K562 (cell line): ENCODE measurements around the gene SMIM41. TPM values are rescaled to one million over a fixed set of nuclear protein-coding genes. Genes with fewer than 3 reads are reported as not detected.

Source experiments
- ARHGAP35 ChIP-seq: fragments of 450-650 bp; IDR thresholded peaks from 2 replicates; pipeline ENCODE4 v1.6.1; 2018; ENCODE audit not compliant: partially characterized antibody
- ATF1 ChIP-seq, 2 experiments: fragments of 450-650 bp in 1 of 2; IDR thresholded peaks; 2 replicates each; pipeline ENCODE4 v1.6.1; 2016; ENCODE audit warnings: missing compliant biosample characterization in 1 of 2, missing genetic modification characterization in 1 of 2
- DNMT1 ChIP-seq: fragments of 450-650 bp; IDR thresholded peaks from 2 replicates; pipeline ENCODE4 v1.6.1; 2016; ENCODE audit warnings: antibody characterized with exemption, mild to moderate bottlenecking
- MAX ChIP-seq: sonication (generic); formaldehyde crosslinking; IDR thresholded peaks from 2 replicates; pipeline ENCODE4 v1.9.0; 2022; ENCODE audit warnings: mild to moderate bottlenecking, missing genetic modification reagents
- MED1 ChIP-seq: sonication (generic); formaldehyde crosslinking; IDR thresholded peaks from 2 replicates; pipeline ENCODE4 v1.8.1; 2023; ENCODE audit warnings: missing genetic modification reagents, borderline replicate concordance
- MEIS2 ChIP-seq: fragments of 450-650 bp; IDR thresholded peaks from 2 replicates; pipeline ENCODE4 v1.6.1; 2014; ENCODE audit warnings: mild to moderate bottlenecking; ENCODE audit not compliant: partially characterized antibody
- NCOA4 ChIP-seq: fragments of 450-650 bp; IDR thresholded peaks from 2 replicates; pipeline ENCODE4 v1.6.1; 2018; ENCODE audit warnings: mild to moderate bottlenecking; ENCODE audit not compliant: partially characterized antibody
- NR2C2 ChIP-seq, 2 experiments: fragments of 200-800 bp in 1 of 2; sonication (Bioruptor generic) in 1 of 2; sonication (generic) in 1 of 2; formaldehyde crosslinking in 1 of 2; IDR thresholded peaks; 2 replicates each; pipeline versions ENCODE4 v1.6.1 to v1.8.0; 2016 to 2022; ENCODE audit warnings: mild to moderate bottlenecking in 1 of 2, missing compliant biosample characterization in 1 of 2, missing genetic modification characterization in 1 of 2, missing genetic modification reagents in 1 of 2
- PHF8 ChIP-seq: fragments of 200-600 bp; sonication (generic); IDR thresholded peaks from 2 replicates; pipeline ENCODE4 v1.6.1; 2012; ENCODE audit warnings: mixed run types, mild to moderate bottlenecking, inconsistent platforms, low read length, moderate library complexity, borderline replicate concordance
- PRDM10 ChIP-seq: fragments of 450-650 bp; IDR thresholded peaks from 2 replicates; pipeline ENCODE4 v1.6.1; 2018; ENCODE audit not compliant: partially characterized antibody
- RB1 ChIP-seq: fragments of 450-650 bp; IDR thresholded peaks from 2 replicates; pipeline ENCODE4 v1.6.1; 2017; ENCODE audit warnings: low read depth, mild to moderate bottlenecking
- SAFB ChIP-seq: fragments of 200-400 bp; formaldehyde crosslinking; IDR thresholded peaks from 2 replicates; pipeline ENCODE4 v1.6.1; 2017; ENCODE audit warnings: low read depth, low read length, borderline replicate concordance
- SETDB1 ChIP-seq: IDR thresholded peaks from one replicate; pipeline ENCODE4 v1.6.1; 2012; ENCODE audit warnings: low read length, control low read depth, inconsistent platforms
- SIN3B ChIP-seq: fragments of 450-650 bp; IDR thresholded peaks from 2 replicates; pipeline ENCODE4 v1.6.1; 2017; ENCODE audit warnings: low read depth, mild to moderate bottlenecking, moderate library complexity
- SP1 ChIP-seq: sonication (generic); formaldehyde crosslinking; IDR thresholded peaks from 2 replicates; pipeline ENCODE4 v1.8.1; 2022; ENCODE audit warnings: mild to moderate bottlenecking, missing genetic modification reagents
- STAG1 ChIP-seq: sonication (generic); formaldehyde crosslinking; IDR thresholded peaks from 2 replicates; pipeline ENCODE4 v1.5.0; 2020; ENCODE audit warnings: missing genetic modification reagents, borderline replicate concordance
- TEAD4 ChIP-seq, 2 experiments: sonication (generic) in 1 of 2; formaldehyde crosslinking in 1 of 2; IDR thresholded peaks; 2 replicates each; pipeline versions ENCODE4 v1.6.1 to v1.8.0; 2012 to 2022; ENCODE audit warnings: borderline replicate concordance in 1 of 2, inconsistent platforms in 1 of 2, low read length in 1 of 2, mild to moderate bottlenecking in 1 of 2, missing genetic modification reagents in 1 of 2
- TOE1 ChIP-seq, 2 experiments: fragments of 450-650 bp in 1 of 2; sonication (generic) in 1 of 2; formaldehyde crosslinking in 1 of 2; IDR thresholded peaks; 2 replicates each; pipeline versions ENCODE4 v1.7.1 to v1.8.0; 2016 to 2022; ENCODE audit warnings: borderline replicate concordance in 2 of 2, mild to moderate bottlenecking in 2 of 2, antibody characterized with exemption in 1 of 2, inconsistent platforms in 1 of 2, low read depth in 1 of 2, missing genetic modification reagents in 1 of 2, moderate library complexity in 1 of 2
- ZBTB5 ChIP-seq: fragments of 450-650 bp; IDR thresholded peaks from 2 replicates; pipeline ENCODE4 v1.6.1; 2017; ENCODE audit warnings: antibody characterized with exemption
- ZNF282 ChIP-seq: sonication (generic); formaldehyde crosslinking; IDR thresholded peaks from 2 replicates; pipeline ENCODE4 v1.8.1; 2023; ENCODE audit warnings: missing genetic modification reagents
- polyA plus RNA-seq, 8 experiments: library from polyadenylated mRNA; depleted of rRNA in 4 of 8; stranded (reverse) in 5 of 8; unstranded in 3 of 8; fragments of >200 nt; fragmentation: Nextera tagmentation in 2 of 8; fragmentation: Illumina TruSeq in 1 of 8; extraction: Ambion mirVana in 2 of 8; extraction: Trizol in 1 of 8; gene quantifications; 2 replicates each; pipeline versions ENCODE4 v1.2.1 to v1.2.3, GENCODE V29; 2011 to 2014; ENCODE audit warnings: inconsistent platforms in 1 of 8, missing spikeins in 1 of 8
- total RNA-seq, 7 experiments: library from RNA; depleted of rRNA in 6 of 7; stranded (reverse); fragments of >200 nt in 6 of 7; fragmentation: Illumina TruSeq in 2 of 7; extraction: Trizol in 2 of 7; gene quantifications; 2 replicates each; pipeline versions ENCODE4 v1.2.1 to v1.2.3, GENCODE V29; 2011 to 2021; ENCODE audit warnings: low replicate concordance in 1 of 7

Gene SMIM41
- total and polyA plus RNA-seq, 9 of the 15 experiments (the other 6 are each of a cell fraction or from before 2014, with no cell fraction given): not detected

GRCh38 chr12:52151837-52152783 is 72.6 kb downstream of the SMIM41 start (continued):
- no peak for TF ChIP-seq TEAD4 (IDR thresholded peaks at IDR 0.05; ENCODE audit: low read length)
- no peak for TF ChIP-seq TEAD4 (CRISPR knock-in tag; IDR thresholded peaks at IDR 0.05; ENCODE audit: borderline replicate concordance)
- TF ChIP-seq NR2C2 (CRISPR knock-in tag; IDR thresholded peaks at IDR 0.05): no peak
- no peak for TF ChIP-seq NR2C2 (tag; IDR thresholded peaks at IDR 0.05)
- no peak for TF ChIP-seq MAX (CRISPR knock-in tag)
- TF ChIP-seq SETDB1: no peak
- TF ChIP-seq PRDM10: no peak
- 0 out of 2 replicates have a peak, but pooled peaks have one; percentile 31 for TF ChIP-seq SIN3B
- peak; percentile 72; the same call in 1 of the 2 replicates for TF ChIP-seq RB1
- peak; percentile 97 for TF ChIP-seq SAFB
- TF ChIP-seq MEIS2: no peak
- TF ChIP-seq ZBTB5: no peak
- TF ChIP-seq MED1: no peak
- TF ChIP-seq TOE1 (IDR thresholded peaks at IDR 0.05; ENCODE audit: borderline replicate concordance): no peak
- TF ChIP-seq TOE1 (CRISPR knock-in tag; IDR thresholded peaks at IDR 0.05; ENCODE audit: borderline replicate concordance, low read depth): 0 out of 2 replicates have a peak, but pooled peaks have one; percentile 34
- no peak for TF ChIP-seq DNMT1
- TF ChIP-seq SP1 (CRISPR knock-in tag): 0 out of 2 replicates have a peak, but pooled peaks have one; percentile 12
- no peak for TF ChIP-seq ZNF282
- no peak for TF ChIP-seq ATF1 (CRISPR knock-in tag; IDR thresholded peaks at IDR 0.05)
- TF ChIP-seq ATF1 (tag; IDR thresholded peaks at IDR 0.05): no peak
- peak; percentile 20; the same call in 1 of the 2 replicates for TF ChIP-seq PHF8
- peak; percentile 82 for TF ChIP-seq STAG1 (CRISPR knock-in tag)
- no peak for TF ChIP-seq NCOA4
- TF ChIP-seq ARHGAP35: no peak
